Measurements from ENCODE around the gene NDUFC2.
A peak's percentile ranks its signal among the peaks of the same experiment; 100 is the strongest.

DNA sequence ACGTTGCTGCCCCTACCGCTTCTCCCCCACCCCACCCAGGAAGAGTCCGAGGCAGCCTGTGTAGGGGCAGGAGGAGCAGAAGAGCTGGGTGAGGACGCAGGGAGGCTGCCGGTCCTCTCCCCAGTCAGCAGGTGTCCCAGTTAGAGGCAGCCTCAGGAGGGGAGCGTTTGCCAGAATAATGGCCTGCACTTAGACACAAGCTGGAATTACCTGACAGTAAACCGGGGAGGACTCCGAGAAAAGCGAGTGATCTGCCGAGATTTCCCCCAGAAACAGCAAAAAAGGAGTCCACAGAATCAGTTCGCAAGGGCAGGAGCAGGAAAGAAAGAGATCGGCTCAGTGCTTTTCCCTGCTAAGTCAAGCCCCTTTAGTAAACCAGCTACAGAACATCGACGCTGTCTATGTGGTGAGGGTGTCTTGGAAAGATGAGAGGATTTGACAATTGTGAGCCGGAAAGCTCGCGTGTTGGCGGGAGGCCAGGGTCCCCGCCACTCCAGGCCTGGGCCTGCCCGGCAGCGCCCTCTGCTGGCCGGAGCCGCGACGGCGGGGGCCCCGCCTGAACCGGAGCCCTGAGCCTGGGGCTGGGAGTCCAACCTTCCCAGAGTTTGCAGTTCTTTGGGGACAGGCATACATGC is 33.7 kb downstream of the NDUFC2 start:
- TF ChIP-seq JUN (IDR thresholded peaks at IDR 0.05; ENCODE audit: low read depth, low read length) (no peak), CTCF (IDR thresholded peaks at IDR 0.05; ENCODE audit: control extremely low read depth in 1 of 3, insufficient read depth in 1 of 3, low read depth in 1 of 3, low read length in 3 of 3) (peak; percentile 92 to 97 (median 96)), RAD21 (IDR thresholded peaks at IDR 0.05 in 1 of 2, conservative IDR thresholded peaks at IDR 0.05 in 1 of 2; ENCODE audit: low read depth in 2 of 2, low read length in 2 of 2) (peak; percentile 84 to 92), TCF12 (IDR thresholded peaks at IDR 0.05; ENCODE audit: low read depth, low read length) (0 out of 2 replicates have a peak, but pooled peaks have one; percentile 38), YY1 (IDR thresholded peaks at IDR 0.05; ENCODE audit: low read depth, low read length) (peak; percentile 65; the same call in 1 of the 2 replicates), CEBPB (IDR thresholded peaks at IDR 0.05; ENCODE audit: low read depth, low read length) (no peak), ZNF274 (IDR thresholded peaks at IDR 0.05; ENCODE audit: borderline replicate concordance, extremely low read depth, low read length) (no peak), CBX5 (IDR thresholded peaks at IDR 0.05; ENCODE audit: low read depth, low read length) (no peak), E2F6 (IDR thresholded peaks at IDR 0.05) (peak; percentile 45; the same call in 1 of the 2 replicates), EP300 (IDR thresholded peaks at IDR 0.05; ENCODE audit: borderline replicate concordance in 1 of 2, low read depth in 2 of 2, low read length in 2 of 2) (0 out of 3 replicates have a peak, but pooled peaks of 1 of the 2 experiments have one; percentile 21), RNF2 (IDR thresholded peaks at IDR 0.05; ENCODE audit: borderline replicate concordance, low read depth, low read length, missing control alignments, poor library complexity, severe bottlenecking) (no peak), POLR2A (IDR thresholded peaks at IDR 0.05; ENCODE audit: control extremely low read depth in 1 of 2, low read depth in 2 of 2, low read length in 2 of 2) (no peak), KDM5A (IDR thresholded peaks at IDR 0.05; ENCODE audit: low read length) (no peak), MAX (IDR thresholded peaks at IDR 0.05) (no peak)

All from H1 (cell line).